ENCODE measurements around the gene CAPG.
"Not testable (repeated sequence)": the region's sequence is repeated elsewhere in the genome, so short reads cannot be mapped to it uniquely, and the experiment has no call there.

Gene CAPG

GRCh38 chr2:85393836-85394235 is 16.3 kb downstream of the CAPG start:
- TF ChIP-seq CTCF (IDR thresholded peaks at IDR 0.05; ENCODE audit: extremely low read depth, missing control alignments): no peak
- DNase-seq (ENCODE audit: low spot score): no peak

- peak; percentile 72 for DNase-seq (ENCODE audit: low spot score)
These were observed 19.1 kb downstream of the CAPG start for GRCh38 chr2:85390941-85391669.

GRCh38 chr2:85388878-85389538 is 21.2 kb downstream of the CAPG start:
- TF ChIP-seq CTCF (IDR thresholded peaks at IDR 0.05; ENCODE audit: extremely low read depth, missing control alignments): no peak
- DNase-seq (ENCODE audit: low spot score): no peak

More at GRCh38 chr2:85390941-85391669, 19.1 kb downstream of the CAPG start:
- peak; percentile 85 for TF ChIP-seq CTCF (IDR thresholded peaks at IDR 0.05; ENCODE audit: extremely low read depth, missing control alignments)

- TF ChIP-seq CTCF (IDR thresholded peaks at IDR 0.05; ENCODE audit: extremely low read depth, missing control alignments): no peak
- DNase-seq (ENCODE audit: low spot score): no peak
These were observed 22.4 kb downstream of the CAPG start for GRCh38 chr2:85387754-85388153.

- no peak for DNase-seq (ENCODE audit: low spot score)
These were observed 24.4 kb downstream of the CAPG start for GRCh38 chr2:85385746-85386145.

GRCh38 chr2:85383850-85384249 is 26.3 kb downstream of the CAPG start:
- no peak for DNase-seq (ENCODE audit: low spot score)
- TF ChIP-seq CTCF (IDR thresholded peaks at IDR 0.05; ENCODE audit: extremely low read depth, missing control alignments): no peak

More at GRCh38 chr2:85385746-85386145, 24.4 kb downstream of the CAPG start:
- no peak for TF ChIP-seq CTCF (IDR thresholded peaks at IDR 0.05; ENCODE audit: extremely low read depth, missing control alignments)

GRCh38 chr2:85383151-85383550 is 27.0 kb downstream of the CAPG start:
- not testable (repeated sequence) for DNase-seq (ENCODE audit: low spot score)
